HL-60 (cell line): ENCODE measurements around the gene DHRSX.
"Not testable (repeated sequence)": the region's sequence is repeated elsewhere in the genome, so short reads cannot be mapped to it uniquely, and the experiment has no call there.

Experiments
- DNase-seq, 2 experiments: peaks; one replicate each; pipeline ENCODE4 v3.0.0-alpha.2; 2010 to 2020; ENCODE audit warnings: low read depth in 1 of 2, low spot score in 1 of 2
- H3K27ac ChIP-seq: fragments of 250-450 bp; sonication (Bioruptor Pico); replicated peaks from 2 replicates; pipeline ENCODE4 v1.5.1; 2020; ENCODE audit warnings: mild to moderate bottlenecking, moderate library complexity
- H3K27me3 ChIP-seq: fragments of 250-450 bp; sonication (Bioruptor Pico); 2 replicates; pipeline ENCODE4 v1.5.1; 2021; ENCODE audit warnings: mild to moderate bottlenecking, moderate library complexity; ENCODE audit not compliant: insufficient read depth, poor library complexity, severe bottlenecking
- H3K4me3 ChIP-seq: replicated peaks from 2 replicates; pipeline ENCODE4 v1.5.1; 2011; ENCODE audit warnings: mild to moderate bottlenecking, control low read depth, low read length; ENCODE audit not compliant: insufficient read depth
- CTCF ChIP-seq: IDR thresholded peaks from one replicate; pipeline ENCODE4 v1.5.1; 2011; ENCODE audit warnings: low read length, control low read depth, inconsistent platforms; ENCODE audit not compliant: insufficient read depth
- GABPA ChIP-seq: IDR thresholded peaks from 2 replicates; pipeline ENCODE4 v1.6.1; 2012; ENCODE audit warnings: low read depth
- POLR2AphosphoS5 ChIP-seq: IDR thresholded peaks from 2 replicates; pipeline ENCODE4 v1.6.1; 2012; ENCODE audit warnings: low read depth
- REST ChIP-seq: IDR thresholded peaks from 2 replicates; pipeline ENCODE4 v1.6.1; 2012; ENCODE audit warnings: low read depth; ENCODE audit not compliant: insufficient replicate concordance
- SPI1 ChIP-seq: IDR thresholded peaks from 2 replicates; pipeline ENCODE4 v1.6.1; 2012; ENCODE audit warnings: low read depth, mild to moderate bottlenecking, borderline replicate concordance

DHRSX gene

GRCh38 chrX:2536141-2536540, 35.4 kb upstream of the DHRSX start:
- no peaks in the 10 kb centered on the region for H3K27me3 ChIP-seq
- H3K4me3 ChIP-seq = no peak overlapping the region
- no peak for DNase-seq
- TF ChIP-seq SPI1 (no peak), CTCF (no peak), GABPA (no peak), POLR2AphosphoS5 (no peak), REST (no peak)
- no peak overlapping the region for H3K27ac ChIP-seq

GRCh38 chrX:2534261-2535021, 33.7 kb upstream of the DHRSX start:
- DNase-seq, H3K4me3 ChIP-seq, H3K27me3 ChIP-seq, H3K27ac ChIP-seq: not testable (repeated sequence)

GRCh38 chrX:2533424-2533823, 32.6 kb upstream of the DHRSX start:
- no peak for DNase-seq
- Histone ChIP-seq H3K27me3 (no peaks in the 10 kb centered on the region), H3K4me3 (no peak overlapping the region)

More at GRCh38 chrX:2533424-2533823, 32.6 kb upstream of the DHRSX start:
- no peak overlapping the region for H3K27ac ChIP-seq
- TF ChIP-seq REST = no peak
- TF ChIP-seq SPI1 = no peak
- TF ChIP-seq POLR2AphosphoS5 = no peak
- no peak for TF ChIP-seq CTCF
- no peak for TF ChIP-seq GABPA
